Measurements from ENCODE around the gene TAF1B.

DNA sequence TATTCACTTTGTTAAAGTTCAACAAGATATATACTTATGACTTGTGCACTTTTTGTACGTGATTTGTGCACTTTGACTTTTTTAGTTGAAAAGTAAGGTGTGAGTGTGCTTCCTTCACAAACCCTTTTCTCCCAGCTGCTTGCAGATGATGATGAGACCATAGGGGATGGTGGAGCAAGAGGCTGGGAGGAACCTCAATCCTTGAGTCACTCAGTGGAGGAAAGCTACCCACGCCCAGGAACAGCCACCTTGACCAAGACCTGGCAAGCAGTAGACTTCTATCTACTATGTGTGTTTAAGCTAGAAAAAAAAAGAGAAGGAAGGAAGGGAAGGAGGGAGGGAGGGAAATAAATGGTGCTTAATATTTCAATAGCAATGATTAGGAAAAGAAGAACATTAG lies 25.2 kb upstream of the TAF1B start:
- TF ChIP-seq POLR2AphosphoS5 (IDR thresholded peaks at IDR 0.05; ENCODE audit: low read depth, low read length) (no peak), POLR2A (IDR thresholded peaks at IDR 0.05; ENCODE audit: low read depth, low read length) (no peak), TAF1 (IDR thresholded peaks at IDR 0.05; ENCODE audit: borderline replicate concordance, low read depth, low read length) (no peak)

All from GM12892 (cell line).